ENCODE data around the gene MYCBP2.

DNA sequence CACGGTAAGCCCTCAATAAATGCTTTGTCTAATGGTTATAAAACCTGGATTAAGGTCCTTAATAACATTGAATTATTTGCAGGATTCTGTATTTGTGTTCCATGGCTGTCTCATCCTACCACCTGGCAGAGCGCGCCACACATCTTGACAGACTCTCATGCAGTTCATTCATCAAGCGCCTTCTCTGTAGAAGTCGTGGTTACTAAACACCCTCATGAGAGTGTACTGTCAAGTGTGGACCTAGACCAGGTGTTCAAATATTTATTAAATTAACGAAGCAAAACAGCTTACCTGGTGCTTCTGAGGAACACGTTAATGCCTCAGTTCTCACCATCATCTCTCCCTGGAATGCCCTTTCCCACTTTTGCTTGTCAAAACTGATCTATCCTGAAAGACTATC lies 286.8 kb downstream of the MYCBP2 start:
- TF ChIP-seq, protein P1, sequence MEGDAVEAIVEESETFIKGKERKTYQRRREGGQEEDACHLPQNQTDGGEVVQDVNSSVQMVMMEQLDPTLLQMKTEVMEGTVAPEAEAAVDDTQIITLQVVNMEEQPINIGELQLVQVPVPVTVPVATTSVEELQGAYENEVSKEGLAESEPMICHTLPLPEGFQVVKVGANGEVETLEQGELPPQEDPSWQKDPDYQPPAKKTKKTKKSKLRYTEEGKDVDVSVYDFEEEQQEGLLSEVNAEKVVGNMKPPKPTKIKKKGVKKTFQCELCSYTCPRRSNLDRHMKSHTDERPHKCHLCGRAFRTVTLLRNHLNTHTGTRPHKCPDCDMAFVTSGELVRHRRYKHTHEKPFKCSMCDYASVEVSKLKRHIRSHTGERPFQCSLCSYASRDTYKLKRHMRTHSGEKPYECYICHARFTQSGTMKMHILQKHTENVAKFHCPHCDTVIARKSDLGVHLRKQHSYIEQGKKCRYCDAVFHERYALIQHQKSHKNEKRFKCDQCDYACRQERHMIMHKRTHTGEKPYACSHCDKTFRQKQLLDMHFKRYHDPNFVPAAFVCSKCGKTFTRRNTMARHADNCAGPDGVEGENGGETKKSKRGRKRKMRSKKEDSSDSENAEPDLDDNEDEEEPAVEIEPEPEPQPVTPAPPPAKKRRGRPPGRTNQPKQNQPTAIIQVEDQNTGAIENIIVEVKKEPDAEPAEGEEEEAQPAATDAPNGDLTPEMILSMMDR (IDR thresholded peaks at IDR 0.05) = no peak
- TF ChIP-seq, protein P2, sequence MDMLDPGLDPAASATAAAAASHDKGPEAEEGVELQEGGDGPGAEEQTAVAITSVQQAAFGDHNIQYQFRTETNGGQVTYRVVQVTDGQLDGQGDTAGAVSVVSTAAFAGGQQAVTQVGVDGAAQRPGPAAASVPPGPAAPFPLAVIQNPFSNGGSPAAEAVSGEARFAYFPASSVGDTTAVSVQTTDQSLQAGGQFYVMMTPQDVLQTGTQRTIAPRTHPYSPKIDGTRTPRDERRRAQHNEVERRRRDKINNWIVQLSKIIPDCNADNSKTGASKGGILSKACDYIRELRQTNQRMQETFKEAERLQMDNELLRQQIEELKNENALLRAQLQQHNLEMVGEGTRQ (IDR thresholded peaks at IDR 0.05) = no peak
- no peak for TF ChIP-seq CEBPB (IDR thresholded peaks at IDR 0.05)
- TF ChIP-seq, protein P3, sequence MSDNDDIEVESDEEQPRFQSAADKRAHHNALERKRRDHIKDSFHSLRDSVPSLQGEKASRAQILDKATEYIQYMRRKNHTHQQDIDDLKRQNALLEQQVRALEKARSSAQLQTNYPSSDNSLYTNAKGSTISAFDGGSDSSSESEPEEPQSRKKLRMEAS (IDR thresholded peaks at IDR 0.05) = no peak
- TF ChIP-seq POLR2A (IDR thresholded peaks at IDR 0.05; ENCODE audit: low read length) = no peak
- TF ChIP-seq, protein P4, sequence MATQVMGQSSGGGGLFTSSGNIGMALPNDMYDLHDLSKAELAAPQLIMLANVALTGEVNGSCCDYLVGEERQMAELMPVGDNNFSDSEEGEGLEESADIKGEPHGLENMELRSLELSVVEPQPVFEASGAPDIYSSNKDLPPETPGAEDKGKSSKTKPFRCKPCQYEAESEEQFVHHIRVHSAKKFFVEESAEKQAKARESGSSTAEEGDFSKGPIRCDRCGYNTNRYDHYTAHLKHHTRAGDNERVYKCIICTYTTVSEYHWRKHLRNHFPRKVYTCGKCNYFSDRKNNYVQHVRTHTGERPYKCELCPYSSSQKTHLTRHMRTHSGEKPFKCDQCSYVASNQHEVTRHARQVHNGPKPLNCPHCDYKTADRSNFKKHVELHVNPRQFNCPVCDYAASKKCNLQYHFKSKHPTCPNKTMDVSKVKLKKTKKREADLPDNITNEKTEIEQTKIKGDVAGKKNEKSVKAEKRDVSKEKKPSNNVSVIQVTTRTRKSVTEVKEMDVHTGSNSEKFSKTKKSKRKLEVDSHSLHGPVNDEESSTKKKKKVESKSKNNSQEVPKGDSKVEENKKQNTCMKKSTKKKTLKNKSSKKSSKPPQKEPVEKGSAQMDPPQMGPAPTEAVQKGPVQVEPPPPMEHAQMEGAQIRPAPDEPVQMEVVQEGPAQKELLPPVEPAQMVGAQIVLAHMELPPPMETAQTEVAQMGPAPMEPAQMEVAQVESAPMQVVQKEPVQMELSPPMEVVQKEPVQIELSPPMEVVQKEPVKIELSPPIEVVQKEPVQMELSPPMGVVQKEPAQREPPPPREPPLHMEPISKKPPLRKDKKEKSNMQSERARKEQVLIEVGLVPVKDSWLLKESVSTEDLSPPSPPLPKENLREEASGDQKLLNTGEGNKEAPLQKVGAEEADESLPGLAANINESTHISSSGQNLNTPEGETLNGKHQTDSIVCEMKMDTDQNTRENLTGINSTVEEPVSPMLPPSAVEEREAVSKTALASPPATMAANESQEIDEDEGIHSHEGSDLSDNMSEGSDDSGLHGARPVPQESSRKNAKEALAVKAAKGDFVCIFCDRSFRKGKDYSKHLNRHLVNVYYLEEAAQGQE (IDR thresholded peaks at IDR 0.05) = no peak
- TF ChIP-seq KDM5A (IDR thresholded peaks at IDR 0.05) = no peak
- TF ChIP-seq, protein P5, sequence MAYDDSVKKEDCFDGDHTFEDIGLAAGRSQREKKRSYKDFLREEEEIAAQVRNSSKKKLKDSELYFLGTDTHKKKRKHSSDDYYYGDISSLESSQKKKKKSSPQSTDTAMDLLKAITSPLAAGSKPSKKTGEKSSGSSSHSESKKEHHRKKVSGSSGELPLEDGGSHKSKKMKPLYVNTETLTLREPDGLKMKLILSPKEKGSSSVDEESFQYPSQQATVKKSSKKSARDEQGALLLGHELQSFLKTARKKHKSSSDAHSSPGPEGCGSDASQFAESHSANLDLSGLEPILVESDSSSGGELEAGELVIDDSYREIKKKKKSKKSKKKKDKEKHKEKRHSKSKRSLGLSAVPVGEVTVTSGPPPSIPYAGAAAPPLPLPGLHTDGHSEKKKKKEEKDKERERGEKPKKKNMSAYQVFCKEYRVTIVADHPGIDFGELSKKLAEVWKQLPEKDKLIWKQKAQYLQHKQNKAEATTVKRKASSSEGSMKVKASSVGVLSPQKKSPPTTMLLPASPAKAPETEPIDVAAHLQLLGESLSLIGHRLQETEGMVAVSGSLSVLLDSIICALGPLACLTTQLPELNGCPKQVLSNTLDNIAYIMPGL (CRISPR knock-in tag; IDR thresholded peaks at IDR 0.05; ENCODE audit: borderline replicate concordance) = no peak
- no peak for TF ChIP-seq NR3C1 (IDR thresholded peaks at IDR 0.05)
- no peak for TF ChIP-seq ZNF302 (CRISPR knock-in tag; IDR thresholded peaks at IDR 0.05)
- no peak for TF ChIP-seq EP300 (IDR thresholded peaks at IDR 0.05)
